Tibial artery (tissue), 4 donors: Measurements from ENCODE around the gene RCC2.

ENCODE experiments used
- DNase-seq, 2 donors: peaks; one replicate each; pipeline ENCODE4 v3.0.0-alpha.2; 2019
- H3K27ac ChIP-seq, 2 donors: fragments of 200-600 bp; sonication (generic) in 1 of 2; 1 replicate in 1 of 2; 2 replicates in 1 of 2; pipeline ENCODE4 v1.5.1; 2018 to 2019; ENCODE audit warnings: mild to moderate bottlenecking in 1 of 2
- H3K27me3 ChIP-seq, 2 donors: fragments of 200-600 bp; sonication (generic) in 1 of 2; one replicate each; pipeline versions ENCODE4 v1.5.1 to v1.6.0; 2016 to 2019
- H3K36me3 ChIP-seq, 3 donors: fragments of 200-600 bp; sonication (generic) in 2 of 3; one replicate each; pipeline ENCODE4 v1.5.1; 2016 to 2019; ENCODE audit warnings: mild to moderate bottlenecking in 2 of 3
- H3K4me1 ChIP-seq, 4 donors: fragments of 200-600 bp; sonication (generic) in 2 of 4; 1 replicate in 3 of 4; 2 replicates in 1 of 4; pipeline ENCODE4 v1.5.1; 2016 to 2019
- H3K4me3 ChIP-seq, 2 donors: fragments of 200-600 bp; sonication (generic) in 1 of 2; 1 replicate in 1 of 2; 2 replicates in 1 of 2; pipeline ENCODE4 v1.5.1; 2018 to 2019; ENCODE audit warnings: mild to moderate bottlenecking in 2 of 2
- H3K9me3 ChIP-seq, 3 donors: fragments of 200-600 bp; sonication (generic) in 1 of 3; one replicate each; pipeline ENCODE4 v1.5.1; 2016 to 2019
- CTCF ChIP-seq, 2 experiments: fragments of 200-600 bp in 1 of 2; fragments of 450-650 bp in 1 of 2; IDR thresholded peaks; one replicate each; pipeline ENCODE4 v1.5.1; 2017 to 2019; ENCODE audit warnings: antibody characterized with exemption in 2 of 2, mild to moderate bottlenecking in 1 of 2, moderate library complexity in 1 of 2
- intact Hi-C: fragments of 100-400 bp; cut with DNase I; formaldehyde crosslinking; loops from one replicate; pipeline ENCODE4 v1.15.0; 2023; ENCODE audit warnings: low total_unique reads

RCC2 gene

GRCh38 chr1:17451731-17452130 lies 12.3 kb upstream of the RCC2 start:
- Histone ChIP-seq H3K9me3 (no peaks in the 10 kb centered on the region), H3K4me1 (no peaks in the 10 kb centered on the region), H3K27me3 (peaks cover 0 to 24% of the 10 kb centered on the region in 2 donors), H3K27ac (no peak overlapping the region), H3K36me3 (no peaks in the 10 kb centered on the region), H3K4me3 (no peak overlapping the region)
- intact Hi-C loops = no loop called here
- no peak for TF ChIP-seq CTCF (IDR thresholded peaks at IDR 0.05)
- no peak for DNase-seq

GRCh38 chr1:17447501-17447992 lies 8.1 kb upstream of the RCC2 start:
- Histone ChIP-seq H3K27ac (no peak overlapping the region), H3K4me1 (no peaks in the 10 kb centered on the region), H3K4me3 (no peak overlapping the region), H3K27me3 (peaks cover 0 to 22% of the 10 kb centered on the region in 2 donors), H3K36me3 (no peaks in the 10 kb centered on the region), H3K9me3 (no peaks in the 10 kb centered on the region)
- no peak for TF ChIP-seq CTCF (IDR thresholded peaks at IDR 0.05)
- intact Hi-C loops = no loop called here
- no peak for DNase-seq

- intact Hi-C loops = no loop called here
- H3K4me1 ChIP-seq = peaks cover 0 to 14% (median 6%) of the 10 kb centered on the region in 4 donors
- peaks cover 0 to 7% of the 10 kb centered on the region in 2 donors for H3K27me3 ChIP-seq
- no peak for TF ChIP-seq CTCF (IDR thresholded peaks at IDR 0.05)
- no peak overlapping the region for H3K27ac ChIP-seq
- H3K36me3 ChIP-seq = no peaks in the 10 kb centered on the region
- H3K4me3 ChIP-seq = no peak overlapping the region
- DNase-seq = no peak
- no peaks in the 10 kb centered on the region for H3K9me3 ChIP-seq
These were observed 3.4 kb upstream of the RCC2 start for GRCh38 chr1:17442841-17443240.

GRCh38 chr1:17441993-17442357 lies 2.5 kb upstream of the RCC2 start:
- peaks cover 0 to 2% of the 10 kb centered on the region in 2 donors for H3K27me3 ChIP-seq
- H3K4me3 ChIP-seq = no peak overlapping the region
- intact Hi-C loops = no loop called here
- H3K36me3 ChIP-seq = no peaks in the 10 kb centered on the region
- no peak for DNase-seq
- H3K4me1 ChIP-seq = peaks cover 0 to 17% (median 8%) of the 10 kb centered on the region in 4 donors
- no peak overlapping the region for H3K27ac ChIP-seq
- H3K9me3 ChIP-seq = no peaks in the 10 kb centered on the region
- no peak for TF ChIP-seq CTCF (IDR thresholded peaks at IDR 0.05)

GRCh38 chr1:17441265-17441992 lies 2.0 kb upstream of the RCC2 start:
- Histone ChIP-seq H3K27me3 (no peaks in the 10 kb centered on the region), H3K4me3 (no peak overlapping the region), H3K27ac (no peak overlapping the region), H3K9me3 (no peaks in the 10 kb centered on the region), H3K36me3 (no peaks in the 10 kb centered on the region), H3K4me1 (peaks cover 0 to 22% (median 13%) of the 10 kb centered on the region in 4 donors)
- intact Hi-C loops = no loop called here
- no peak for TF ChIP-seq CTCF (IDR thresholded peaks at IDR 0.05)
- DNase-seq = no peak
